HG03354 (cell line): ENCODE measurements around the gene TUBB3.
"Not testable (repeated sequence)": the region's sequence is repeated elsewhere in the genome, so short reads cannot be mapped to it uniquely, and the experiment has no call there.

Source experiments
- ATAC-seq: cut with Tn5 transposase; IDR thresholded peaks from one replicate; pipeline ENCODE4 v1.9.1; 2021; ENCODE audit warnings: mild to moderate bottlenecking; ENCODE audit not compliant: unreplicated experiment, poor library complexity, severe bottlenecking

TUBB3 gene

GRCh38 chr16:89899879-89900481, 23.2 kb upstream of the TUBB3 start:
- ATAC-seq: no peak

GRCh38 chr16:89900885-89901284, 22.3 kb upstream of the TUBB3 start:
- no peak for ATAC-seq

DNA sequence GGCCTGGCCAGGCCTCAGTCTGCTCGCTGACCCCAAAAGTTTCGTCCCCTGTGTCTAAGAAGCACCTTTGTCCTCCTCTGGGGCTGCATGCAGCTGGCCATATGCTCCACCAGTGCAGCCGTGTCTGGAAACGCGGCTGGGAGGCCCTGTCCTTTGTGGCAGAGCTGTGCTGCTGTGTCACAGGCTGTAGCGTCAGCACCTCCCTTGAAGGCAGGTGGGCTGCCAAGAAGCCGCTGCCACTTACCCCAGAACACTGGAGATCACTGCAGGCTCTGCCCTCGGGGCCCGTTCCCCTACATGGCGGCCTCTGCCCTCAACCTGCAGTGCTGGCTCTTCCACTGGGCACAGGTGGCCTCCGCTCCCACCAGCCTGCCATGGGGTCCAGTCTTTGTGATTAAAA, 20.2 kb upstream of the TUBB3 start:
- no peak for ATAC-seq

DNA sequence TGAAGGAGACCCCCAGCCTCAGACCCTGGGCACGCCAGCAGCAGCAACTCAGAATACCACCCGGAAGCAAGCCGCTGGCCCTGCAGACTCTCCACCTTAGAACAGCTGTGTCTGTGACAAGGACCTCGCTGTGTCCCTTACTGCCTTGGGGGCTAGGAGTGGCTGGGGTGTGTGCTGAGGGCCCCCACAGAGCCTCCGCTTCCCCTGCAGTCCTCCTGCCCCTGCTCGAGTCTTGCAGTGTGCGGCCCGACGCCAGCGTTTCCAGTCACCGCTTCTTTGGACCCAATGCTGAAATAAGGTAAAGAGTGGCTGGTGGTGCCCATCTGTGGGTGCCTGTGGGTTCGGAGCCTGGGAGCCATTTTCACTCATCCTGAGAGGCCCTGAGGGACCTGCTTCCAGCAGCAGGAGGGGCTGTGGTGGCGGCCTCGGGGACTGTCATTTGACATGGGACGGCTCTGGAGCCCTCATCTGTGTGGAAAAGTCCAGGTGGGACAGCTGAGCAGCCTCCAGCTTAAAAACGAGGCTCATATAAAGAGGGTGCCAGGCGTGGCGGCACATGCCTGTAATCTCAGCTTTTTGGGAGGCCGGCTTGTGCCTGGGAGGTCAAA, 19.1 kb upstream of the TUBB3 start:
- no peak for ATAC-seq

DNA sequence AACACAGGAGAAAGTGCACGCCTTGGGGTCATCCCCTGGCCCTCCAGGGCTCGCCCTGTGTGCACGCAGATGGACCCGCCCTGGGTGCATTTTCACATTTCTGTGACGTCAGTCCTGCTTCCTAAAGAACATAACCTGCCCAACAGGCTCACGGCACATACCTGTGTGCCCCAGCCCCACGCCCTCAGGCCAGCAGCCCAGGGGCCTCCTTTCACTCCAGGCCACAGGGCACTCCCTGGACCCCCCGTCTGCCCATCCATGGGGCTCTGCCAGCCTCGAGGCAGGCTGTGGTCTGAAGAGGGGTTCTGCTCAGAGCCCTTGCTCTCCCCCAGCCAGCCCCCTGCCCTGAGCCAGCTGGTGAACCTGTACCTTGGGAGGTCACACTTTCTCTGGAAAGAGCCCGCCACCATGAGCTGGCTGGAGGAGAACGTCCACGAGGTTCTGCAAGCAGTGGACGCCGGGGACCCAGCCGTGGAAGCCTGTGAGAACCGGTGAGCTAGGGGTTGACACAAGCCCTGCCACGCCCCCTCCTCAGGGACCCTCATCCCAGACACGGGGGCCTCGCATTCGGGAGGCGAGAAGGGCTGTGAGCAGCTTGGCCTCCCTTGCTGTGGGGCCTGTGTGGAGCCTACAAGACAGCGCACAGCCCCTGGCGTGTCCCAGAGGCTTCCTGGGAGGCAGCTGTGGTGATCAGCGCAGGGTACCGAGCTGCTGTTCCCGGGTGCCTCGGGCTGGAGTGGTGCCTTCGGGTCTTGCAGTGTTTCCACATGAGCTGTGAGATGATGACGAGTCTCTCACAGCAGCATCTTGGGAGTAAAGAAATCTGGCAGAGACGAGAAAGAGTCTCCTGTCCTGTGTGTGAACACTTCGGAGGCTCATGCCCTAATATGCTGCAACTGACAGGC, 18.3 kb upstream of the TUBB3 start:
- no peak for ATAC-seq

GRCh38 chr16:89905511-89906139, 17.5 kb upstream of the TUBB3 start:
- ATAC-seq: no peak

DNA sequence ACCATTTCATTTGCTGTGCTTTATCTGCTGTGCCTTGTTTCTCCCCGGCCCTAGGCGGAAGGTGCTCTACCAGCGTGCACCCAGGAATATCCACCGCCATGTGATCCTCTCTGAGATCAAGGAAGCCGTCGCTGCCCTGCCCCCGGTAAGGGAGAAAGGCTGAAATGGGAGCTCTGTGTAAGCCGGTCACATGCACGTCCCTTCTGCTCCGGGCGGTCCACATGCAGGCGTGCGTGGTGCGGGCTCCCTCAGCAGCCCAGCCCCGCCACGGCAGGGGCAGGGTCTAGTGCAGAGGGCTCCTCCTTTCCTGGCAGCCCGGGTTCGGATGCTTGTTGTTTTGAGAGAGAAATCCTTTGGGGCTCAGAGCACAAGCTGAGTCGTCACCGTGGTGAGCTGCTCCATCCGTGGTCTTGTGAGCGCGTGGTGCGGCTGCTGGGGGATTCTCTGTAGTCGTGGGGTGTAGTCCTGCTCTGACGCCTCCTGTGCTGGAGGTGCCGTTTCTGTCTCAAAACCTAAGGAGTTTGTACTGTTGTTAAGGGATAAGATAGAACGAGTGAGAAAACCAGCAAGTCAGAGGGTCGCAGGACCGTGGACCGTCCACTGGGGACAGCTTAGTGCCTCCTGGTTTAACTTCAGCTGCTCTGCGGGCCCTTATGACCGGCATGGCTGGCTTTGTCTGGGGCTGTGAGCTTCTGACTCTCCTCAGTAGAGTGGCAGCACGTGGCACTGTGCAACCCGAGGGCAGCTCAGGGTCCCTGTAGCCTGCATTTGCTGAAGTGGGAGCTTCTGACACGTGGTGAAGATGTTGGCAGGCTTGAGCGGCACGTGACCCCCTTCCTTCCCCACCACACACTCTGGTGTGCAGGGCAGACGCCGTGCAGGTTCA, 16.8 kb upstream of the TUBB3 start:
- ATAC-seq: no peak

GRCh38 chr16:89907055-89907814, 15.9 kb upstream of the TUBB3 start:
- no peak for ATAC-seq

DNA sequence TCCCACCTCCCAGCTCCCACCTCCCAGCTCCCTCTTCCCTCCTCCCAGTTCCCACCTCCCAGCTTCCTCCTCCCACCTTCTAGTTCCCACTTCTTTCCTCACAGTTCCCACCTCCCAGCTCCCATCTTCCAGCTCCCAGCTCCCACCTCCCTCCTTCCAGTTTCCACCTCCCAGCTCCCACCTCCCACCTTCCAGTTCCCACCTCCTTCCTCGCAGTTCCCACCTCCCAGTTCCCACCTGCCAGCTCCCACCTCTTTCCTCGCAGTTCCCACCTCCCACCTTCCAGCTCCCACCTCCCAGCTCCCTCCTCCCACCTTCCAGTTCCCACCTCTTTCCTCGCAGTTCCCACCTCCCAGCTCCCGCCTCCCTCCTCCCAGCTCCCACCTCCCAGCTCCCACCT, 14.9 kb upstream of the TUBB3 start:
- ATAC-seq: no peak

DNA sequence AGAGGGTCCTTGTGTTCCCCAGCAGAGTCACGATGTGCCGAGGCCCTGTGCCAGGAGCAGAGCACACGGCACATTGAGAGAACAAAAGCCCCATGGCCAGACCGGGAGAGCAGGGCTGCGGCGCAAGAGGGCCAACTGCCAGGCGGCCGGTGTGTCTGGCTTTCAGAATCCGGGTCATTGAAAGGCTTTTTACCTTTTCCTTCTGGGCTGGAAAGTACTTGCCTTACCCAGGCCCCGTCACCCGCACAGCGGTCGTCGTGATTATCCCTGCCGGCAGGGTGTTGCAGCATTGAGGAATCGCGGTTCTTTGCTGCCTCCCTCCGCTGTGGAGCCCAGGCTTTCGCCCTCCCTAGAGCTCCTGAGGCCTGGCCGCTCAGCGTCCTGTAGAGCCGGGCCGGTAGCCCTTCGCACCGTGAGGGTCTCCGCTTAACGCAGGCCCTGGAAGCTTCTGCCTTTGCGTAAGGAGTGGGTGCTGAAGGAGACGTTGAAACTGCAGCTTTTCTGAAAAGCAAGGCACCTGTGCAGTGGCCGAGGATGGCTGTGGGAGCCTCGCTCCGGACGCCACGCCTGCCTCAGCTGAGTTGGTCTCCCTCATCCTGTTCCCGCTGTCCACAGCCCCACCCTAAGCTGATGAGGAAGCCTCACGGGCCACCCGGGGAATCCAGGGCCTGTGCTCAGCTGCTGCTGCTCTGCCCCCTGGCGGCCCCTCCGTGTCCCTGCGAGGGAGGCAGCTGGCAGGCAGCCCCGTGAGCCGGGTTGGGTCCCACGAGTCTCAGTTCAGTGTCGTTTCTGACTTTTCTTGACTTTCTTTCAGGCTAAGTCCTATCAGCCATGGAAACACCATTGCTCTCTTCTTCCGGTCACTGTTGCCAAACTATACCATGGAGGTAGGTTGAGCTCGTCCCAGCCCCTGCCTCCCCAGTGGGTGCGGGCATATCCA, 13.1 kb upstream of the TUBB3 start:
- no peak for ATAC-seq

GRCh38 chr16:89910717-89911354, 12.3 kb upstream of the TUBB3 start:
- no peak for ATAC-seq

GRCh38 chr16:89911375-89911774, 11.8 kb upstream of the TUBB3 start:
- no peak for ATAC-seq

DNA sequence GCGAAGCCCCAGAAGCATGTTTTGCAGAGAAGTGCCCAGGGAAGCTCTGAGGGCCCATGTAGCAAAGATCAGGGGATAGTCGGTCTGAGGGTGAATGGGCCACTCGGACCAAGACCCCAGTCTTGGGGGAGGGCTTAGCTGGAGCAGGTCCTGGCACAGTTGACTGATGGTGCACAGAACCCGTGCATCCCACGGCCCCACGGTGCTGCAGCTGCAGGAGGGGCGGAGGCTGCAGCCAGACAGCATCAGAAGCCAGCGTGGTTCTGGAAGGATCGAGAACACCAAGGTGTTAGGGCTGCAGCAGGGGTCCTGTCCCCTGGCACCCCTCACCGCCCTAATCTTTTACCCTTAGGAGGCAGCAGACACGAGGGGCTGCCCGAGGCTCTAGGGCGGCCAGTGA, 11.0 kb upstream of the TUBB3 start:
- ATAC-seq: no peak

- no peak for ATAC-seq
Measured at GRCh38 chr16:89912627-89913026, 10.5 kb upstream of the TUBB3 start.

GRCh38 chr16:89913408-89914387, 9.4 kb upstream of the TUBB3 start:
- ATAC-seq: no peak

GRCh38 chr16:89914642-89915285, 8.4 kb upstream of the TUBB3 start:
- not testable (repeated sequence) for ATAC-seq
